OCI-LY1 (cell line): ENCODE data around the gene DOK5.

ENCODE experiments used
- H2AFZ ChIP-seq: fragments of 200-600 bp; sonication (generic), shearing (Covaris generic); 2 replicates; pipeline ENCODE4 v1.6.0; 2014; ENCODE audit warnings: antibody characterized with exemption, mild to moderate bottlenecking, low read length
- H3F3A ChIP-seq: fragments of 200-600 bp; sonication (generic), shearing (Covaris generic); 2 replicates; pipeline ENCODE4 v1.6.0; 2014; ENCODE audit warnings: mild to moderate bottlenecking, antibody characterized with exemption, low read length, moderate library complexity; ENCODE audit not compliant: insufficient read depth
- H3K27ac ChIP-seq: fragments of 200-600 bp; sonication (generic); 2 replicates; pipeline ENCODE4 v1.5.1; 2014; ENCODE audit warnings: low read length, mixed run types, mild to moderate bottlenecking, low read depth; ENCODE audit not compliant: poor library complexity, severe bottlenecking
- H3K27me3 ChIP-seq: fragments of 200-600 bp; sonication (generic); 2 replicates; pipeline ENCODE4 v1.6.0; 2014; ENCODE audit warnings: antibody characterized with exemption, mild to moderate bottlenecking, low read length, moderate library complexity; ENCODE audit not compliant: insufficient read depth
- H3K36me3 ChIP-seq: fragments of 200-600 bp; sonication (generic); 2 replicates; pipeline ENCODE4 v1.6.1; 2014; ENCODE audit warnings: mild to moderate bottlenecking, antibody characterized with exemption, low read length, moderate library complexity, mixed read lengths; ENCODE audit not compliant: insufficient read depth
- H3K4me1 ChIP-seq: fragments of 200-600 bp; sonication (generic); 2 replicates; pipeline ENCODE4 v1.5.1; 2014; ENCODE audit warnings: mild to moderate bottlenecking, low read length, moderate library complexity; ENCODE audit not compliant: insufficient read depth, severe bottlenecking
- H3K4me2 ChIP-seq: fragments of 200-600 bp; sonication (generic), shearing (Covaris generic); 2 replicates; pipeline ENCODE4 v1.6.1; 2014; ENCODE audit warnings: low read length
- H3K4me3 ChIP-seq: fragments of 200-600 bp; sonication (generic); 2 replicates; pipeline ENCODE4 v1.5.1; 2014; ENCODE audit warnings: low read length, low read depth, mild to moderate bottlenecking, mixed read lengths; ENCODE audit not compliant: poor library complexity, severe bottlenecking
- H3K79me2 ChIP-seq: fragments of 200-600 bp; shearing (Covaris generic); 2 replicates; pipeline ENCODE4 v1.6.1; 2016; ENCODE audit warnings: mixed run types, low read length, mixed read lengths; ENCODE audit not compliant: insufficient read depth
- H3K9ac ChIP-seq: fragments of 200-600 bp; sonication (generic), shearing (Covaris generic); 2 replicates; pipeline ENCODE4 v1.6.1; 2014; ENCODE audit warnings: mild to moderate bottlenecking, low read length, mixed read lengths
- H3K9me2 ChIP-seq: fragments of 200-600 bp; sonication (generic), shearing (Covaris generic); 2 replicates; pipeline ENCODE4 v1.6.1; 2014; ENCODE audit warnings: low read depth, mild to moderate bottlenecking, low read length, mixed read lengths
- H3K9me3 ChIP-seq: fragments of 200-600 bp; shearing (Covaris generic); 2 replicates; pipeline ENCODE4 v1.6.1; 2014; ENCODE audit warnings: low read length, mixed read lengths
- H4K20me1 ChIP-seq: fragments of 200-600 bp; sonication (generic), shearing (Covaris generic); 2 replicates; pipeline ENCODE4 v1.6.0; 2016; ENCODE audit warnings: mild to moderate bottlenecking, low read length; ENCODE audit not compliant: insufficient read depth
- CTCF ChIP-seq: fragments of 200-600 bp; sonication (generic), shearing (Covaris generic); IDR thresholded peaks from 2 replicates; pipeline ENCODE4 v1.5.1; 2017; ENCODE audit warnings: mild to moderate bottlenecking, antibody characterized with exemption, low read length, moderate library complexity, mixed read lengths
- EZH2 ChIP-seq: fragments of 200-600 bp; sonication (generic), shearing (Covaris generic); IDR thresholded peaks from 2 replicates; pipeline ENCODE4 v1.8.0; 2017; ENCODE audit warnings: borderline replicate concordance, mixed run types, mild to moderate bottlenecking, antibody characterized with exemption, low read length, moderate library complexity, mixed read lengths

DOK5 gene

DNA sequence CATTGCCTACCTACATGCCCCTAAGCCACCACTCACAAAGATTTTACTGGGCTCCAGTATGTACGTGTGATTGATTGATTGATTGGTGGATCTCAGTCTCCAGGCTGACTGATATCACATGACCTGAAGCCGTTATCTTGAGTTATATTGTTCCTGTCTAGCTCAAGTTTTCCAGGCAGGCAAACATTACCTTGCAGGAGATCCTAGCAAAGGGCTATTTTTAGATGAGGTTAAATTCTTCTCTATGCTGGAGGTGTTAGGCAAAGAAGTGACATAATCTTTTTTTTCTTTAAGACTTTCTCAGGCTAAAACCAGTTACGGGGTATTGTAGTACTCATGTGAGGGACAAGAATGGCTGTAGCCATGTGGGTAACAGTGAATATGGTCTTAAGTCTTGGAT is 125.2 kb downstream of the DOK5 start:
- H2AFZ ChIP-seq, result no peak overlapping the region
- H3K27ac ChIP-seq, result no peak overlapping the region
- no peaks in the 10 kb centered on the region for H4K20me1 ChIP-seq
- no peaks in the 10 kb centered on the region for H3K27me3 ChIP-seq
- no peaks in the 10 kb centered on the region for H3F3A ChIP-seq
- H3K4me1 ChIP-seq, result no peaks in the 10 kb centered on the region
- no peak overlapping the region for H3K9ac ChIP-seq
- H3K4me3 ChIP-seq, result no peak overlapping the region
- H3K9me2 ChIP-seq, result no peaks in the 10 kb centered on the region
- TF ChIP-seq CTCF (no peak), EZH2 (no peak)
- H3K4me2 ChIP-seq, result no peak overlapping the region
- H3K36me3 ChIP-seq, result no peaks in the 10 kb centered on the region
- H3K79me2 ChIP-seq, result no peaks in the 10 kb centered on the region
- H3K9me3 ChIP-seq, result no peaks in the 10 kb centered on the region

- Histone ChIP-seq H3K4me1 (peaks cover 5% of the 10 kb centered on the region), H3K9me2 (no peaks in the 10 kb centered on the region), H3F3A (no peaks in the 10 kb centered on the region), H3K9ac (no peak overlapping the region), H3K4me2 (no peak overlapping the region), H3K4me3 (no peak overlapping the region), H4K20me1 (no peaks in the 10 kb centered on the region), H3K9me3 (no peaks in the 10 kb centered on the region), H2AFZ (no peak overlapping the region), H3K79me2 (no peaks in the 10 kb centered on the region), H3K27me3 (no peaks in the 10 kb centered on the region), H3K36me3 (no peaks in the 10 kb centered on the region), H3K27ac (no peak overlapping the region)
- TF ChIP-seq CTCF (no peak), EZH2 (no peak)
These were observed 126.6 kb downstream of the DOK5 start for GRCh38 chr20:54601831-54602515.

- Histone ChIP-seq H3K27me3 (no peaks in the 10 kb centered on the region), H2AFZ (no peak overlapping the region), H3K79me2 (no peaks in the 10 kb centered on the region), H3K4me3 (no peak overlapping the region), H3K4me2 (no peak overlapping the region), H3F3A (no peaks in the 10 kb centered on the region), H3K9ac (no peak overlapping the region), H3K4me1 (peaks cover 5% of the 10 kb centered on the region), H3K27ac (no peak overlapping the region), H4K20me1 (no peaks in the 10 kb centered on the region), H3K9me2 (no peaks in the 10 kb centered on the region), H3K36me3 (no peaks in the 10 kb centered on the region), H3K9me3 (no peaks in the 10 kb centered on the region)
- TF ChIP-seq EZH2 (no peak), CTCF (no peak)
These were observed 129.9 kb downstream of the DOK5 start for GRCh38 chr20:54605319-54605718.
